ENCODE data around the gene TGM5.

GRCh38 chr15:43280996-43281395 is 14.3 kb upstream of the TGM5 start:
- TF ChIP-seq POLR2A (IDR thresholded peaks at IDR 0.05; ENCODE audit: extremely low read depth, insufficient read length) (no peak), CTCF (IDR thresholded peaks at IDR 0.05; ENCODE audit: low read depth, low read length) (no peak), MAX (IDR thresholded peaks at IDR 0.05; ENCODE audit: low read depth, low read length) (no peak), MYC (IDR thresholded peaks at IDR 0.05; ENCODE audit: low read depth, low read length) (no peak)
